ENCODE measurements around the gene PTPN1. TPM values are rescaled to one million over a fixed set of nuclear protein-coding genes. Genes with fewer than 3 reads are reported as not detected.

PTPN1 gene
- total and polyA plus RNA-seq, 10 of the 15 experiments (the other 5 are each of a cell fraction or from before 2014, with no cell fraction given), result 15.9 to 74.7 (median 43.9) TPM

GRCh38 chr20:50513169-50514034 lies 3.2 kb downstream of the PTPN1 start (continued):
- no peak for TF ChIP-seq POLR2AphosphoS2 (IDR thresholded peaks at IDR 0.05; ENCODE audit: low read depth, low read length)

DNA sequence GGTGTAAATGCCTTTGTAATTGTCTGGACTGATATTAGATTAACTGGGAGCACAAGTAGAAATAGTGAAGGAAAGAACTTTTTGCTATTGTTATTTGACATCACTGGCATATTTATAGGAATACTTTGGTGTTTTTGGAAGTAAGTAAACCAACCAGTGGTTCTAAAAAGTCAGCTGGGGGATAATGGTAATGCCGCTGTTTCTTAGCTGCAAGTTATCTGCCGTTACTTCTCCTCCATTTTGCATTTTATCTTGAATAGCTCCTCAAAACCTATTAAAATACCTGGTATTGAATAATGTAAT lies 3.8 kb downstream of the PTPN1 start:
- peak overlapping the region; percentile 98 for H3K27ac ChIP-seq (ENCODE audit: control insufficient read depth, insufficient read depth)
- peaks cover 28% of the 10 kb centered on the region for H3K4me1 ChIP-seq (ENCODE audit: control insufficient read depth, insufficient read depth, low read length)
- H3K27me3 ChIP-seq (replicated peaks in 1 of 2; ENCODE audit: control insufficient read depth in 2 of 2, insufficient read depth in 2 of 2, low read length in 1 of 2), result no peaks in the 10 kb centered on the region
- TF ChIP-seq PAX8 (IDR thresholded peaks at IDR 0.05) (peak; percentile 16; the same call in 1 of the 2 replicates), NFIC (IDR thresholded peaks at IDR 0.05; ENCODE audit: low read depth, low read length) (0 out of 2 replicates have a peak, but pooled peaks have one; percentile 1), ZBTB33 (IDR thresholded peaks at IDR 0.05) (no peak), ZNF687 (IDR thresholded peaks at IDR 0.05) (peak; percentile 9; the same call in 1 of the 2 replicates)
- intact Hi-C loops (cut with micrococcal nuclease; ENCODE audit: unreplicated experiment) (loop anchor here (2.0 kb wide), 1 partner anchor 35 kb away; no protein-coding TSS in a partner anchor), in situ Hi-C loops (cut with MboI) (loop anchor here (10.0 to 25.0 kb wide), 2 partner anchors 291 to 827 kb away; no protein-coding TSS in a partner anchor)
- H3K9ac ChIP-seq (ENCODE audit: control insufficient read depth, insufficient read depth, low read length), result peak overlapping the region; percentile 81
- ChIA-PET RAD21 (ENCODE audit: unreplicated experiment) (interaction anchor here (0.7 to 12.9 kb wide), 15 partner anchors 9 to 62 kb away, joined by 3 to 167 read pairs (median 9); no protein-coding TSS in a partner anchor), POLR2A (interaction anchor here (0.6 to 6.6 kb wide), 10 partner anchors 11 to 109 kb away, joined by 3 to 56 read pairs (median 16); no protein-coding TSS in a partner anchor), SMC1A (ENCODE audit: uncharacterized antibody, unreplicated experiment) (interaction anchor here (0.9 to 95.1 kb wide), 3 partner anchors 5 to 828 kb away, joined by 3 to 2799 read pairs (median 2799); partner anchors contain the start of gene PTPN1), CTCF (interaction anchor here (1.0 to 10.7 kb wide), 19 partner anchors 9 to 65 kb away, joined by 3 to 116 read pairs (median 5); no protein-coding TSS in a partner anchor)
- H3K9me3 ChIP-seq (replicated peaks; ENCODE audit: control insufficient read depth, insufficient read depth, low read length), result no peaks in the 10 kb centered on the region
- no peaks in the 10 kb centered on the region for H3K36me3 ChIP-seq (ENCODE audit: control insufficient read depth in 2 of 2, insufficient read depth in 2 of 2, low read length in 1 of 2)
- H3K4me3 ChIP-seq, result peak overlapping the region; percentile 100
- peaks cover 5% of the 10 kb centered on the region for H4K20me1 ChIP-seq (ENCODE audit: control insufficient read depth, insufficient read depth)
- peaks cover 88% of the 10 kb centered on the region for H3K79me2 ChIP-seq (ENCODE audit: control insufficient read depth, insufficient read depth, low read length)
- ATAC-seq (no peak), FAIRE-seq (no peak), DNase-seq (ENCODE audit: low read depth, low spot score) (no peak)
- 3% methylated on average over 2 of the region's 2 CpGs for WGBS (ENCODE audit: insufficient coverage, insufficient replicate concordance, low lambda C conversion rate, missing lambda C conversion rate)
- peak overlapping the region; percentile 63 for H3K4me2 ChIP-seq (ENCODE audit: control insufficient read depth, insufficient read depth)
- no peak overlapping the region for H2AFZ ChIP-seq (ENCODE audit: control insufficient read depth, low read depth, low read length)
- no TSS peak for BruUV-seq (replicated peaks)

All from GM12878 (cell line).